H9 (cell line): ENCODE measurements around the gene SLC7A5. TPM values are rescaled to one million over a fixed set of nuclear protein-coding genes. Genes with fewer than 3 reads are reported as not detected.
"Not testable (repeated sequence)": the region's sequence is repeated elsewhere in the genome, so short reads cannot be mapped to it uniquely, and the experiment has no call there.

Source experiments
- DNase-seq: peaks from one replicate; pipeline ENCODE4 v3.0.0-alpha.2; 2017
- H2AFZ ChIP-seq: one replicate; pipeline ENCODE4 v1.6.1; 2013; ENCODE audit warnings: mild to moderate bottlenecking, low read length, control low read depth, moderate library complexity
- H2AK5ac ChIP-seq: 2 replicates; pipeline ENCODE4 v1.6.1; 2013; ENCODE audit warnings: low read length, control low read depth, mixed read lengths; ENCODE audit not compliant: insufficient read length
- H2BK120ac ChIP-seq: one replicate; pipeline ENCODE4 v1.6.1; 2013; ENCODE audit warnings: low read depth, mild to moderate bottlenecking, low read length, control low read depth, inconsistent platforms; ENCODE audit not compliant: poor library complexity, severe bottlenecking
- H2BK12ac ChIP-seq: 2 replicates; pipeline ENCODE4 v1.6.1; 2013; ENCODE audit warnings: low read length, control low read depth, mixed read lengths, low read depth; ENCODE audit not compliant: insufficient read length
- H2BK15ac ChIP-seq: 2 replicates; pipeline ENCODE4 v1.6.1; 2013; ENCODE audit warnings: low read depth, low read length, control low read depth
- H2BK20ac ChIP-seq: one replicate; pipeline ENCODE4 v1.6.1; 2013; ENCODE audit warnings: low read depth, mild to moderate bottlenecking, low read length, control low read depth, inconsistent platforms; ENCODE audit not compliant: poor library complexity, severe bottlenecking
- H2BK5ac ChIP-seq: 2 replicates; pipeline ENCODE4 v1.6.1; 2013; ENCODE audit warnings: low read length, control low read depth, mixed read lengths; ENCODE audit not compliant: insufficient read length
- H3K14ac ChIP-seq: 2 replicates; pipeline ENCODE4 v1.6.1; 2013; ENCODE audit warnings: low read length, control low read depth; ENCODE audit not compliant: insufficient read depth
- H3K18ac ChIP-seq: 2 replicates; pipeline ENCODE4 v1.6.1; 2013; ENCODE audit warnings: low read depth, mild to moderate bottlenecking, mixed read lengths, low read length, control low read depth; ENCODE audit not compliant: insufficient read length
- H3K23ac ChIP-seq: 2 replicates; pipeline ENCODE4 v1.6.1; 2013; ENCODE audit warnings: low read length, control low read depth, mixed read lengths, low read depth; ENCODE audit not compliant: insufficient read length
- H3K23me2 ChIP-seq: 2 replicates; pipeline ENCODE4 v1.6.1; 2013; ENCODE audit warnings: low read depth, mild to moderate bottlenecking, mixed read lengths, low read length, control low read depth; ENCODE audit not compliant: insufficient read length, poor library complexity, severe bottlenecking
- H3K27ac ChIP-seq: 2 replicates; pipeline ENCODE4 v1.5.1; 2013; ENCODE audit warnings: low read length, control low read depth, mixed read lengths, low read depth; ENCODE audit not compliant: insufficient read length
- H3K27me3 ChIP-seq: 2 replicates; pipeline ENCODE4 v1.6.1; 2013; ENCODE audit warnings: low read length, control low read depth, inconsistent platforms; ENCODE audit not compliant: insufficient read depth
- H3K4ac ChIP-seq: 2 replicates; pipeline ENCODE4 v1.6.1; 2013; ENCODE audit warnings: low read depth, mild to moderate bottlenecking, control low read depth, inconsistent platforms, low read length, moderate library complexity
- H3K4me1 ChIP-seq: 2 replicates; pipeline ENCODE4 v1.6.1; 2013; ENCODE audit warnings: low read length, control low read depth, inconsistent platforms; ENCODE audit not compliant: insufficient read depth
- H3K4me2 ChIP-seq: 2 replicates; pipeline ENCODE4 v1.6.1; 2013; ENCODE audit warnings: low read length, control low read depth, mixed read lengths; ENCODE audit not compliant: insufficient read length, insufficient read depth
- H3K56ac ChIP-seq: 2 replicates; pipeline ENCODE4 v1.6.1; 2013; ENCODE audit warnings: low read depth, mild to moderate bottlenecking, mixed read lengths, low read length, control low read depth; ENCODE audit not compliant: insufficient read length
- H3K79me1 ChIP-seq: 2 replicates; pipeline ENCODE4 v1.6.1; 2013; ENCODE audit warnings: low read depth, mild to moderate bottlenecking, moderate library complexity, low read length, control low read depth, inconsistent platforms; ENCODE audit not compliant: insufficient read depth, poor library complexity, severe bottlenecking
- H3K79me2 ChIP-seq: 2 replicates; pipeline ENCODE4 v1.6.1; 2013; ENCODE audit warnings: low read length, control low read depth, inconsistent platforms; ENCODE audit not compliant: insufficient read depth
- H3K9ac ChIP-seq: 2 replicates; pipeline ENCODE4 v1.6.1; 2013; ENCODE audit warnings: low read length, control low read depth, mixed read lengths; ENCODE audit not compliant: insufficient read length; ENCODE audit errors: extremely low read depth
- H3K9me3 ChIP-seq: one replicate; pipeline ENCODE4 v1.6.1; 2013; ENCODE audit warnings: low read depth, low read length, inconsistent platforms; ENCODE audit not compliant: control insufficient read depth
- H3T11ph ChIP-seq: one replicate; pipeline ENCODE4 v1.6.1; 2013; ENCODE audit warnings: mild to moderate bottlenecking, low read length, control low read depth, inconsistent platforms
- H4K20me1 ChIP-seq: one replicate; pipeline ENCODE4 v1.6.1; 2013; ENCODE audit not compliant: control insufficient read depth, insufficient read length, insufficient read depth
- H4K5ac ChIP-seq: 2 replicates; pipeline ENCODE4 v1.6.1; 2013; ENCODE audit warnings: low read depth, mild to moderate bottlenecking, mixed read lengths, low read length, control low read depth; ENCODE audit not compliant: insufficient read length
- H4K8ac ChIP-seq: replicated peaks from 2 replicates; pipeline ENCODE4 v1.6.1; 2013; ENCODE audit warnings: low read length, control low read depth, mixed read lengths, low read depth; ENCODE audit not compliant: insufficient read length
- H4K91ac ChIP-seq: 2 replicates; pipeline ENCODE4 v1.6.1; 2013; ENCODE audit warnings: low read depth, mild to moderate bottlenecking, moderate library complexity, mixed read lengths, low read length, control low read depth; ENCODE audit not compliant: insufficient read length
- H3K27ac Mint-ChIP-seq, 3 experiments: 2 replicates in 2 of 3; 3 replicates in 1 of 3; pipeline ENCODE4 v1.8.0; 2020 to 2021; ENCODE audit warnings: mixed read lengths in 3 of 3, mild to moderate bottlenecking in 1 of 3, moderate library complexity in 1 of 3
- H3K27me3 Mint-ChIP-seq: 2 replicates; pipeline ENCODE4 v1.8.0; 2021; ENCODE audit warnings: low read depth, mild to moderate bottlenecking, moderate library complexity, mixed read lengths
- H3K36me3 Mint-ChIP-seq, 3 experiments: 2 replicates in 2 of 3; 3 replicates in 1 of 3; pipeline ENCODE4 v1.8.0; 2020 to 2021; ENCODE audit warnings: low read depth in 3 of 3, mixed read lengths in 3 of 3; ENCODE audit not compliant: insufficient read depth in 1 of 3
- H3K4me1 Mint-ChIP-seq, 2 experiments: 2 replicates each; pipeline ENCODE4 v1.8.0; 2020; ENCODE audit warnings: mixed read lengths in 2 of 2
- H3K4me3 Mint-ChIP-seq, 2 experiments: 2 replicates in 1 of 2; 3 replicates in 1 of 2; pipeline ENCODE4 v1.8.0; 2020 to 2021; ENCODE audit warnings: mild to moderate bottlenecking in 2 of 2, mixed read lengths in 2 of 2, moderate library complexity in 1 of 2
- H3K9me3 Mint-ChIP-seq, 2 experiments: 2 replicates in 1 of 2; 3 replicates in 1 of 2; pipeline ENCODE4 v1.8.0; 2020; ENCODE audit warnings: mild to moderate bottlenecking in 2 of 2, mixed read lengths in 2 of 2, moderate library complexity in 1 of 2
- WGBS: extraction: QIAGEN DNeasy Blood & Tissue Kit; methylation state at CpG from one replicate; pipeline ENCODE4 v1.1.7; 2013; ENCODE audit warnings: missing lambda C conversion rate, low lambda C conversion rate, mixed read lengths; ENCODE audit not compliant: insufficient read length; ENCODE audit errors: extremely low coverage; 5-methylcytosine and 5-hydroxymethylcytosine counted together
- total RNA-seq: library from RNA; stranded (reverse); gene quantifications from 2 replicates; pipeline ENCODE4 v1.2.1, GENCODE V29; 2021

Gene SLC7A5
- total RNA-seq, 1 experiment from 2014 or later = 217 TPM

- H4K5ac ChIP-seq, H3K27ac Mint-ChIP-seq, H3K9ac ChIP-seq, H3K18ac ChIP-seq, H2BK15ac ChIP-seq, H3K4me3 Mint-ChIP-seq, H4K91ac ChIP-seq, H3K14ac ChIP-seq, H3K9me3 ChIP-seq, H3K23ac ChIP-seq, H2BK20ac ChIP-seq, H3K4me1 ChIP-seq, H2AK5ac ChIP-seq, H2BK5ac ChIP-seq, H3K4ac ChIP-seq, H3K27ac ChIP-seq, H3K36me3 Mint-ChIP-seq, H3K9me3 Mint-ChIP-seq, H3K27me3 ChIP-seq, H2BK12ac ChIP-seq, H4K8ac ChIP-seq, H3K79me2 ChIP-seq, H4K20me1 ChIP-seq, H3T11ph ChIP-seq, H3K56ac ChIP-seq, H3K23me2 ChIP-seq, H2BK120ac ChIP-seq, H3K79me1 ChIP-seq, H2AFZ ChIP-seq, H3K4me1 Mint-ChIP-seq, H3K4me2 ChIP-seq, DNase-seq: not testable (repeated sequence)
- H3K27me3 Mint-ChIP-seq = peaks cover 26% of the 10 kb centered on the region
- WGBS = no CpG with 5 or more reads among the region's 18 CpGs
These were observed 43.4 kb upstream of the SLC7A5 start for GRCh38 chr16:87912691-87913090.

- not testable (repeated sequence) for H3K79me2 ChIP-seq, H4K5ac ChIP-seq, H3K36me3 Mint-ChIP-seq, H4K8ac ChIP-seq, H3K23me2 ChIP-seq, H3K27ac Mint-ChIP-seq, H3K4me1 ChIP-seq, H2BK20ac ChIP-seq, H4K20me1 ChIP-seq, H3K56ac ChIP-seq, H2BK120ac ChIP-seq, H3K4me2 ChIP-seq, H3K4me3 Mint-ChIP-seq, H3K79me1 ChIP-seq, H3T11ph ChIP-seq, H2BK5ac ChIP-seq, H2BK15ac ChIP-seq, H4K91ac ChIP-seq, H3K27me3 ChIP-seq, H3K9ac ChIP-seq, H3K4ac ChIP-seq, H3K27ac ChIP-seq, H3K9me3 ChIP-seq, H3K14ac ChIP-seq, H2AFZ ChIP-seq, H3K4me1 Mint-ChIP-seq, H3K9me3 Mint-ChIP-seq, DNase-seq, H2BK12ac ChIP-seq, H3K23ac ChIP-seq, H2AK5ac ChIP-seq, H3K18ac ChIP-seq
- no CpG with 5 or more reads among the region's 23 CpGs for WGBS
- peaks cover 32% of the 10 kb centered on the region for H3K27me3 Mint-ChIP-seq
These were observed 41.9 kb upstream of the SLC7A5 start for GRCh38 chr16:87911106-87911763.
